LNCaP clone FGC (cell line): ENCODE measurements around the gene SEC22C.
"Not testable (repeated sequence)": the region's sequence is repeated elsewhere in the genome, so short reads cannot be mapped to it uniquely, and the experiment has no call there.

Experiments used
- DNase-seq: peaks from one replicate; pipeline ENCODE4 v3.0.0-alpha.2; 2011; ENCODE audit warnings: low read depth
- H3K4me3 ChIP-seq: 2 replicates; pipeline ENCODE4 v1.5.1; 2011; ENCODE audit warnings: mild to moderate bottlenecking, low read depth, low read length, control low read depth
- CTCF ChIP-seq: IDR thresholded peaks from 2 replicates; pipeline ENCODE4 v1.5.1; 2012; ENCODE audit warnings: mild to moderate bottlenecking; ENCODE audit not compliant: control insufficient read depth, insufficient read depth; ENCODE audit errors: extremely low read depth

The SEC22C gene

GRCh38 chr3:42593635-42594034 is 11.9 kb upstream of the SEC22C start:
- DNase-seq: no peak
- no peak overlapping the region for H3K4me3 ChIP-seq
- no peak for TF ChIP-seq CTCF

- H3K4me3 ChIP-seq: peak overlapping the region; percentile 76
- no peak for TF ChIP-seq CTCF
- no peak for DNase-seq
Measured at GRCh38 chr3:42591811-42592210, 10.0 kb upstream of the SEC22C start.

- no peak for DNase-seq
- no peak for TF ChIP-seq CTCF
- H3K4me3 ChIP-seq: peak overlapping the region; percentile 76
Measured at GRCh38 chr3:42590989-42591756, 9.4 kb upstream of the SEC22C start.

GRCh38 chr3:42589382-42590109 is 7.8 kb upstream of the SEC22C start:
- DNase-seq: no peak
- peak overlapping the region; percentile 76 for H3K4me3 ChIP-seq
- TF ChIP-seq CTCF: no peak

GRCh38 chr3:42588625-42589024 is 6.9 kb upstream of the SEC22C start:
- DNase-seq: no peak
- TF ChIP-seq CTCF: no peak
- H3K4me3 ChIP-seq: no peak overlapping the region

- no peak for DNase-seq
- peak overlapping the region; percentile 89 for H3K4me3 ChIP-seq
- no peak for TF ChIP-seq CTCF
Measured at GRCh38 chr3:42582474-42583070, 805 bp upstream of the SEC22C start.

- DNase-seq: no peak
- peak overlapping the region; percentile 89 for H3K4me3 ChIP-seq
- TF ChIP-seq CTCF: no peak
Measured at GRCh38 chr3:42581400-42581708, 413 bp downstream of the SEC22C start.

- not testable (repeated sequence) for H3K4me3 ChIP-seq, DNase-seq
Measured at GRCh38 chr3:42579346-42579745, 2.4 kb downstream of the SEC22C start.
